GM23338 (cell line): ENCODE results near the gene SMOC1. TPM values are rescaled to one million over a fixed set of nuclear protein-coding genes. Genes with fewer than 3 reads are reported as not detected.

ENCODE experiments used
- ATAC-seq: fragments of 200-7000 bp; cut with Tn5 transposase; 3 replicates; pipeline ENCODE4 v1.9.1; 2020
- DNase-seq: peaks from one replicate; pipeline ENCODE4 v3.0.0-alpha.2; 2015; ENCODE audit warnings: low spot score
- H2AFZ ChIP-seq: fragments of 200-600 bp; sonication (generic); 2 replicates; pipeline ENCODE4 v1.8.0; 2016; ENCODE audit warnings: antibody characterized with exemption, mild to moderate bottlenecking, moderate library complexity
- H3F3A ChIP-seq: fragments of 200-600 bp; sonication (generic); replicated peaks from 2 replicates; pipeline ENCODE4 v1.8.0; 2017; ENCODE audit warnings: antibody characterized with exemption, mixed run types, low read depth
- H3K27ac ChIP-seq: fragments of 200-600 bp; sonication (generic); 2 replicates; pipeline ENCODE4 v1.6.1; 2016; ENCODE audit warnings: low read depth
- H3K27me3 ChIP-seq: fragments of 200-600 bp; sonication (generic); 2 replicates; pipeline ENCODE4 v1.8.0; 2016; ENCODE audit warnings: mild to moderate bottlenecking, mixed run types, moderate library complexity; ENCODE audit not compliant: insufficient read depth
- H3K36me3 ChIP-seq: fragments of 200-600 bp; sonication (generic); 2 replicates; pipeline ENCODE4 v1.8.0; 2016; ENCODE audit warnings: mild to moderate bottlenecking; ENCODE audit not compliant: insufficient read depth
- H3K4me1 ChIP-seq: fragments of 200-600 bp; sonication (generic); 2 replicates; pipeline ENCODE4 v1.8.0; 2016; ENCODE audit warnings: mild to moderate bottlenecking, moderate library complexity; ENCODE audit not compliant: insufficient read depth
- H3K4me2 ChIP-seq: fragments of 200-600 bp; sonication (generic); 2 replicates; pipeline ENCODE4 v1.7.1; 2017; ENCODE audit warnings: mixed run types
- H3K4me3 ChIP-seq: fragments of 200-600 bp; sonication (generic); 2 replicates; pipeline ENCODE4 v1.6.1; 2016; ENCODE audit warnings: mixed run types
- H3K79me2 ChIP-seq: fragments of 200-600 bp; sonication (generic); replicated peaks from 2 replicates; pipeline ENCODE4 v1.8.0; 2017; ENCODE audit warnings: mild to moderate bottlenecking; ENCODE audit not compliant: insufficient read depth
- H3K9me2 ChIP-seq: fragments of 200-600 bp; sonication (generic); 2 replicates; pipeline ENCODE4 v1.8.0; 2017; ENCODE audit not compliant: insufficient read depth
- H4K20me1 ChIP-seq: fragments of 200-600 bp; sonication (generic); replicated peaks from 2 replicates; pipeline ENCODE4 v1.8.0; 2017; ENCODE audit warnings: mild to moderate bottlenecking; ENCODE audit not compliant: insufficient read depth
- H3K27ac Mint-ChIP-seq: 2 replicates; pipeline ENCODE4 v1.8.0; 2020; ENCODE audit warnings: inconsistent platforms, mild to moderate bottlenecking, moderate library complexity, mixed read lengths
- H3K27me3 Mint-ChIP-seq: 3 replicates; pipeline ENCODE4 v1.8.0; 2022; ENCODE audit warnings: low read depth, mild to moderate bottlenecking, moderate library complexity, mixed read lengths, inconsistent platforms; ENCODE audit not compliant: insufficient read depth, poor library complexity
- H3K36me3 Mint-ChIP-seq: 3 replicates; pipeline ENCODE4 v1.8.0; 2021; ENCODE audit warnings: low read depth, mild to moderate bottlenecking, inconsistent platforms, moderate library complexity, mixed read lengths
- H3K4me1 Mint-ChIP-seq: 3 replicates; pipeline ENCODE4 v1.8.0; 2020; ENCODE audit warnings: mild to moderate bottlenecking, inconsistent platforms, mixed read lengths
- H3K4me3 Mint-ChIP-seq: 3 replicates; pipeline ENCODE4 v1.8.0; 2021; ENCODE audit warnings: moderate library complexity, mild to moderate bottlenecking, inconsistent platforms, mixed read lengths
- H3K9me3 Mint-ChIP-seq: 3 replicates; pipeline ENCODE4 v1.8.0; 2020; ENCODE audit warnings: moderate library complexity, mild to moderate bottlenecking, inconsistent platforms, mixed read lengths
- CREB1 ChIP-seq: fragments of 250-450 bp; sonication (Bioruptor Pico); IDR thresholded peaks from 2 replicates; pipeline ENCODE4 v1.5.0; 2020; ENCODE audit warnings: low read depth, mild to moderate bottlenecking, moderate library complexity
- CTCF ChIP-seq, 2 experiments: fragments of 200-600 bp in 1 of 2; sonication (generic) in 1 of 2; conservative IDR thresholded peaks; 2 replicates each; pipeline versions ENCODE4 v1.5.1 to v1.6.1; 2016 to 2017; ENCODE audit warnings: antibody characterized with exemption in 2 of 2, low read depth in 2 of 2, mild to moderate bottlenecking in 2 of 2, moderate library complexity in 1 of 2
- ETS1 ChIP-seq: IDR thresholded peaks from 2 replicates; pipeline ENCODE4 v1.6.1; 2016; ENCODE audit warnings: antibody characterized with exemption
- EZH2 ChIP-seq: fragments of 200-600 bp; sonication (generic); IDR thresholded peaks from one replicate; pipeline ENCODE4 v1.8.0; 2017; ENCODE audit warnings: antibody characterized with exemption, mild to moderate bottlenecking, low read depth; ENCODE audit not compliant: unreplicated experiment
- EZH2phosphoT487 ChIP-seq: fragments of 200-600 bp; sonication (generic); IDR thresholded peaks from one replicate; pipeline ENCODE4 v1.8.1; 2018; ENCODE audit warnings: antibody characterized with exemption; ENCODE audit not compliant: unreplicated experiment
- JUNB ChIP-seq: IDR thresholded peaks from one replicate; pipeline ENCODE4 v1.6.1; 2016; ENCODE audit warnings: antibody characterized with exemption; ENCODE audit not compliant: unreplicated experiment
- NANOG ChIP-seq: IDR thresholded peaks from 2 replicates; pipeline ENCODE4 v1.6.1; 2016; ENCODE audit warnings: antibody characterized with exemption, borderline replicate concordance
- POLR2AphosphoS5 ChIP-seq: IDR thresholded peaks from 2 replicates; pipeline ENCODE4 v1.6.1; 2016; ENCODE audit warnings: antibody characterized with exemption, low read depth
- REST ChIP-seq: IDR thresholded peaks from one replicate; pipeline ENCODE4 v1.6.1; 2018; ENCODE audit warnings: antibody characterized with exemption; ENCODE audit not compliant: unreplicated experiment
- STAT1 ChIP-seq: IDR thresholded peaks from one replicate; pipeline ENCODE4 v1.6.1; 2016; ENCODE audit warnings: antibody characterized with exemption; ENCODE audit not compliant: unreplicated experiment
- ZNF114 ChIP-seq: fragments of 250-450 bp; sonication (Bioruptor Pico); IDR thresholded peaks from 2 replicates; pipeline ENCODE4 v1.5.0; 2020; ENCODE audit warnings: mild to moderate bottlenecking, moderate library complexity
- ZNF331 ChIP-seq: fragments of 250-450 bp; sonication (Bioruptor Pico); IDR thresholded peaks from 2 replicates; pipeline ENCODE4 v1.5.0; 2020; ENCODE audit warnings: low read depth, mild to moderate bottlenecking, moderate library complexity
- ZNF462 ChIP-seq: fragments of 250-450 bp; sonication (Bioruptor Pico); IDR thresholded peaks from 2 replicates; pipeline ENCODE4 v1.5.0; 2020; ENCODE audit warnings: mild to moderate bottlenecking, moderate library complexity
- polyA plus RNA-seq: library from polyadenylated mRNA; unstranded; fragments of >200 nt; fragmentation: Nextera tagmentation; extraction: Ambion mirVana; gene quantifications from 2 replicates; pipeline ENCODE4 v1.2.1, GENCODE V29; 2016
- total RNA-seq: library from RNA; depleted of rRNA; stranded (reverse); fragments of >200 nt; shearing (Covaris generic); gene quantifications from 2 replicates; pipeline ENCODE4 v1.2.3, GENCODE V29; 2014

Gene SMOC1
- total and polyA plus RNA-seq, 2 experiments from 2014 or later = 0.79 to 1.6 TPM

- Histone ChIP-seq H3K36me3 (no peaks in the 10 kb centered on the region), H3K4me1 (no peaks in the 10 kb centered on the region), H3K27ac (no peak overlapping the region), H3K9me2 (no peaks in the 10 kb centered on the region), H4K20me1 (no peaks in the 10 kb centered on the region), H3F3A (no peaks in the 10 kb centered on the region), H2AFZ (no peak overlapping the region), H3K79me2 (no peaks in the 10 kb centered on the region), H3K4me2 (no peak overlapping the region), H3K4me3 (no peak overlapping the region), H3K27me3 (no peaks in the 10 kb centered on the region)
- Mint-ChIP-seq H3K4me1 (peaks cover 6% of the 10 kb centered on the region; the same call in 2 of the 3 replicates), H3K9me3 (no peaks in the 10 kb centered on the region), H3K36me3 (no peaks in the 10 kb centered on the region), H3K27me3 (no peaks in the 10 kb centered on the region), H3K27ac (no peak overlapping the region), H3K4me3 (no peak overlapping the region)
- ATAC-seq (no peak), DNase-seq (no peak)
- TF ChIP-seq JUNB = no peak
- TF ChIP-seq POLR2AphosphoS5 = no peak
- no peak for TF ChIP-seq ZNF462 (CRISPR knock-in tag)
- TF ChIP-seq ZNF331 (CRISPR knock-in tag) = no peak
- TF ChIP-seq CREB1 (CRISPR knock-in tag) = no peak
- TF ChIP-seq EZH2phosphoT487 = no peak
- TF ChIP-seq CTCF (conservative IDR thresholded peaks at IDR 0.05; ENCODE audit: low read depth in 2 of 2) = no peak
- TF ChIP-seq REST = no peak
- no peak for TF ChIP-seq ZNF114 (CRISPR knock-in tag)
- no peak for TF ChIP-seq NANOG
- no peak for TF ChIP-seq ETS1
- TF ChIP-seq EZH2 = no peak
- TF ChIP-seq STAT1 = no peak
Measured at GRCh38 chr14:69963966-69964365, 84.8 kb downstream of the SMOC1 start.
